ENCODE results near the gene OR10K2. TPM values are rescaled to one million over a fixed set of nuclear protein-coding genes. Genes with fewer than 3 reads are reported as not detected.
"Not testable (repeated sequence)": the region's sequence is repeated elsewhere in the genome, so short reads cannot be mapped to it uniquely, and the experiment has no call there.

Gene OR10K2
- not detected for polyA plus RNA-seq (ENCODE audit: insufficient read length in 10 of 10)
- long read RNA-seq, donor 1: 0 reads
- long read RNA-seq, donor 2: 0 reads
- long read RNA-seq, donor 3: 0 reads
- long read RNA-seq, donor 4: 0 reads
- long read RNA-seq, donor 5: 0 reads
- long read RNA-seq, donor 6: 0 reads
- long read RNA-seq, donor 7: 0 reads
- long read RNA-seq, donor 8, partial matches to known transcripts: 0 of 1 reads
- long read RNA-seq, donor 8, other reads (novel, unspliced or antisense): 0 of 1 reads
- long read RNA-seq, donor 9: 0 reads

GRCh38 chr1:158426137-158426536 is at the start of gene OR10K2:
Gene OR10K2, minus strand, starts transcription at chr1:158426237. Its CDS starts 5,371 bp downstream, at chr1:158420866.
- DNase-seq: no peak

- no peak for DNase-seq
Observed at GRCh38 chr1:158471920-158472319, 45.9 kb upstream of the OR10K2 start, which contains the start of gene OR10R2. Gene OR10R2, plus strand, starts transcription at chr1:158472220. Its CDS starts 106 bp downstream, at chr1:158472326.

GRCh38 chr1:158461534-158461933 is 35.5 kb upstream of the OR10K2 start, which contains the start of gene OR10K1:
Gene OR10K1, plus strand, starts transcription at chr1:158461834. Its CDS starts 3,728 bp downstream, at chr1:158465562.
- no peak for DNase-seq

- no peak for DNase-seq
Observed at GRCh38 chr1:158458263-158458662, 32.2 kb upstream of the OR10K2 start.

GRCh38 chr1:158457246-158457645 is 31.2 kb upstream of the OR10K2 start:
- no peak for DNase-seq

- no peak for DNase-seq
Observed at GRCh38 chr1:158454537-158454936, 28.5 kb upstream of the OR10K2 start.

GRCh38 chr1:158445376-158445775 is 19.3 kb upstream of the OR10K2 start:
- no peak for DNase-seq

GRCh38 chr1:158434741-158435140 is 8.7 kb upstream of the OR10K2 start:
- no peak for DNase-seq

- DNase-seq: not testable (repeated sequence)
Observed at GRCh38 chr1:158430163-158430562, 4.1 kb upstream of the OR10K2 start.

GRCh38 chr1:158425027-158425426 is 1.0 kb downstream of the OR10K2 start:
- no peak for DNase-seq

GRCh38 chr1:158422212-158422611 is 3.8 kb downstream of the OR10K2 start:
- no peak for DNase-seq

GRCh38 chr1:158417586-158417985 is 8.5 kb downstream of the OR10K2 start:
- DNase-seq: no peak

- no peak for DNase-seq
Observed at GRCh38 chr1:158414651-158415345, 11.2 kb downstream of the OR10K2 start.

- no peak for DNase-seq
Observed at GRCh38 chr1:158407092-158407491, 18.9 kb downstream of the OR10K2 start.

- DNase-seq: no peak
Observed at GRCh38 chr1:158400871-158401270, 25.2 kb downstream of the OR10K2 start.

- DNase-seq: no peak
Observed at GRCh38 chr1:158398818-158399514, 27.1 kb downstream of the OR10K2 start, which contains the start of gene OR10T2. Gene OR10T2, minus strand, starts transcription at chr1:158399466. Its CDS starts 0 bp downstream, at chr1:158399466.

- DNase-seq: no peak
Observed at GRCh38 chr1:158396646-158397045, 29.4 kb downstream of the OR10K2 start.

- DNase-seq: no peak
Observed at GRCh38 chr1:158393476-158393875, 32.6 kb downstream of the OR10K2 start.

- peak; percentile 1 to 12 (median 2) for DNase-seq
Observed at GRCh38 chr1:158391099-158391498, 34.9 kb downstream of the OR10K2 start.

- DNase-seq: no peak
Observed at GRCh38 chr1:158390331-158390730, 35.7 kb downstream of the OR10K2 start.

GRCh38 chr1:158374860-158375259 is 51.2 kb downstream of the OR10K2 start:
- no peak for DNase-seq

GRCh38 chr1:158374101-158374500 is 51.9 kb downstream of the OR10K2 start:
- not testable (repeated sequence) for DNase-seq
